Measurements from ENCODE around the gene TMED7.
A peak's percentile ranks its signal among the peaks of the same experiment; 100 is the strongest.

TMED7 gene

GRCh38 chr5:115627295-115627865 lies 1.5 kb upstream of the TMED7 start:
- DNase-seq (ENCODE audit: low read depth), result no peak

- no peak for DNase-seq (ENCODE audit: low read depth)
These were observed 598 bp upstream of the TMED7 start for GRCh38 chr5:115626445-115626823.

- no peak for DNase-seq (ENCODE audit: low read depth)
These were observed 842 bp downstream of the TMED7 start for GRCh38 chr5:115624994-115625393.

- DNase-seq (ENCODE audit: low read depth), result no peak
These were observed 2.2 kb downstream of the TMED7 start for GRCh38 chr5:115623658-115624057.

- DNase-seq (ENCODE audit: low read depth), result no peak
These were observed 4.4 kb downstream of the TMED7 start for GRCh38 chr5:115621365-115621900.

GRCh38 chr5:115616892-115617291 lies 8.9 kb downstream of the TMED7 start:
- no peak for DNase-seq (ENCODE audit: low read depth)

GRCh38 chr5:115616472-115616871 lies 9.4 kb downstream of the TMED7 start:
- no peak for DNase-seq (ENCODE audit: low read depth)

GRCh38 chr5:115611873-115612272 lies 14.0 kb downstream of the TMED7 start:
- no peak for DNase-seq (ENCODE audit: low read depth)

GRCh38 chr5:115607935-115608334 lies 17.9 kb downstream of the TMED7 start:
- DNase-seq (ENCODE audit: low read depth), result no peak

- DNase-seq (ENCODE audit: low read depth), result no peak
These were observed 20.4 kb downstream of the TMED7 start for GRCh38 chr5:115605436-115605835.

- no peak for DNase-seq (ENCODE audit: low read depth)
These were observed 23.2 kb downstream of the TMED7 start for GRCh38 chr5:115602591-115603125.

GRCh38 chr5:115601701-115602590 lies 23.9 kb downstream of the TMED7 start, which contains the start of gene TICAM2:
TSS of gene TICAM2 (minus strand) at chr5:115602479. CDS start at chr5:115581256, 21,223 bp downstream.
- peak; percentile 88 for DNase-seq (ENCODE audit: low read depth)

- peak; percentile 39 for DNase-seq (ENCODE audit: low read depth)
These were observed 25.1 kb downstream of the TMED7 start for GRCh38 chr5:115600766-115601165.

GRCh38 chr5:115599924-115600323 lies 25.9 kb downstream of the TMED7 start:
- DNase-seq (ENCODE audit: low read depth), result peak; percentile 47

- DNase-seq (ENCODE audit: low read depth), result peak; percentile 60
These were observed 26.3 kb downstream of the TMED7 start for GRCh38 chr5:115599502-115599901.

- peak; percentile 47 for DNase-seq (ENCODE audit: low read depth)
These were observed 31.4 kb downstream of the TMED7 start for GRCh38 chr5:115594128-115595047.

- no peak for DNase-seq (ENCODE audit: low read depth)
These were observed 36.8 kb downstream of the TMED7 start for GRCh38 chr5:115589043-115589442.

GRCh38 chr5:115588640-115589039 lies 37.2 kb downstream of the TMED7 start:
- DNase-seq (ENCODE audit: low read depth), result no peak

- peak; percentile 54 for DNase-seq (ENCODE audit: low read depth)
These were observed 39.2 kb downstream of the TMED7 start for GRCh38 chr5:115586525-115587146.

- peak; percentile 48 for DNase-seq (ENCODE audit: low read depth)
These were observed 40.6 kb downstream of the TMED7 start for GRCh38 chr5:115585265-115585664.

GRCh38 chr5:115584501-115584900 lies 41.3 kb downstream of the TMED7 start:
- peak; percentile 27 for DNase-seq (ENCODE audit: low read depth)
